ENCODE results near the gene GNL1. TPM values are rescaled to one million over a fixed set of nuclear protein-coding genes. Genes with fewer than 3 reads are reported as not detected.

GNL1 gene
- total RNA-seq (12.4 and 16.1 TPM in 2 replicates), polyA plus RNA-seq (33.9 and 44.2 TPM in 2 replicates)

- Histone ChIP-seq H3K9me3 (ENCODE audit: low read depth) (no peaks in the 10 kb centered on the region), H3K4me3 (peak within 1 kb of the TSS; percentile 73), H3K4me1 (ENCODE audit: low read depth) (peaks cover 13% of the 10 kb centered on the region), H3K36me3 (peaks cover 23% of the 10 kb centered on the region), H3K27ac (peak within 1 kb of the TSS; percentile 87), H3K27me3 (no peaks in the 10 kb centered on the region)
- TF ChIP-seq CTCF (IDR thresholded peaks at IDR 0.05; ENCODE audit: low read depth, low read length), result no peak
- DNase-seq (ENCODE audit: low read depth in 1 of 2, low spot score in 1 of 2), result peak; percentile 94
These were observed at the start of gene GNL1 for GRCh38 chr6:30556066-30556905. Gene GNL1 (minus strand): TSS chr6:30556489. CDS start chr6:30556203, 286 bp downstream.

DNA sequence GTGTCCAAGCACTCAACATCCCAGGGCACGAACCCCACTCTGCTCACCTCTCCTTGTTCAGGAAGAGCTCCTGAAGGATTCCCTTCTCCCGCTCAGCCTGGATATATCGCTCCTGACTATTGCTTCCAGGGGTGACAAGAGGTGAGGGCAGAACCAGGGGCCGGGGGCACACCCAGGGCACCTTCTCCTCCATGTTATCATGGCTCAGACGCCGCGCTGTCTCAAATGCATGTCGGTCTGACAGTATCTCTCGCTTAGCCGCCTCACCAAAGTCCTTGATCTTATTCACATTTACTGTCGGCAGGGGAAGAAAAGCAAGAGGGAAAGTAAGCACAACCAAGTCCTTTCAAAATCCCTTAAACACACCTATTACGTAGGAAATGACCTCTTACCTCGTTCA, 47.7 kb upstream of the GNL1 start:
- Histone ChIP-seq H3K27ac (peak overlapping the region; percentile 1), H3K27me3 (no peaks in the 10 kb centered on the region), H3K9me3 (ENCODE audit: low read depth) (no peaks in the 10 kb centered on the region), H3K4me3 (no peak overlapping the region), H3K36me3 (peaks cover 74% of the 10 kb centered on the region), H3K4me1 (ENCODE audit: low read depth) (no peaks in the 10 kb centered on the region)
- no peak for DNase-seq (ENCODE audit: low read depth in 1 of 2, low spot score in 1 of 2)
- TF ChIP-seq CTCF (IDR thresholded peaks at IDR 0.05; ENCODE audit: low read depth, low read length), result no peak

GRCh38 chr6:30601815-30602641, 45.7 kb upstream of the GNL1 start:
- TF ChIP-seq CTCF (IDR thresholded peaks at IDR 0.05; ENCODE audit: low read depth, low read length), result no peak
- H3K4me1 ChIP-seq (ENCODE audit: low read depth), result no peaks in the 10 kb centered on the region
- no peaks in the 10 kb centered on the region for H3K9me3 ChIP-seq (ENCODE audit: low read depth)
- no peaks in the 10 kb centered on the region for H3K27me3 ChIP-seq
- no peak overlapping the region for H3K27ac ChIP-seq
- no peak for DNase-seq (ENCODE audit: low read depth in 1 of 2, low spot score in 1 of 2)
- H3K36me3 ChIP-seq, result peaks cover 59% of the 10 kb centered on the region
- no peak overlapping the region for H3K4me3 ChIP-seq

DNA sequence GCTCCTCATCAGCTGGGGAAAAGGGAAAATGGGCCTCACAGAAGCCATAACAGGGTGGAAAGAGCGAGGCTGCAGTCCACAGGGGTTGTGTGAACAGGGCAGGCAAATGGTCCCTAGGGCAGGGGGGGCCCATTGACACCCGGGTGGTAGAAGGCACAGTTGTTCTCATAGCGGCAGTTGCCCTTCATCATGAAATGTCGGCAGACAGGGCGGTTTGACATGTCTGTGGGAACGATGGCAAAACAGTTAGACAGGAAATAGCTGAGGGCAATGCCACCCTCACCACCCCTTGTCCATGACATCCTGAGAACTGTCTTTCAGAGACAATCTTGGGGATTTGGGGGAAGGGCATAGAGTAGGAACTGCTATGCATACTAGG, 45.1 kb upstream of the GNL1 start:
- peak overlapping the region; percentile 59 for H3K27ac ChIP-seq
- peaks cover 53% of the 10 kb centered on the region for H3K36me3 ChIP-seq
- TF ChIP-seq CTCF (IDR thresholded peaks at IDR 0.05; ENCODE audit: low read depth, low read length), result no peak
- no peaks in the 10 kb centered on the region for H3K4me1 ChIP-seq (ENCODE audit: low read depth)
- DNase-seq (ENCODE audit: low read depth in 1 of 2, low spot score in 1 of 2), result no peak
- no peaks in the 10 kb centered on the region for H3K9me3 ChIP-seq (ENCODE audit: low read depth)
- no peak overlapping the region for H3K4me3 ChIP-seq
- no peaks in the 10 kb centered on the region for H3K27me3 ChIP-seq

DNA sequence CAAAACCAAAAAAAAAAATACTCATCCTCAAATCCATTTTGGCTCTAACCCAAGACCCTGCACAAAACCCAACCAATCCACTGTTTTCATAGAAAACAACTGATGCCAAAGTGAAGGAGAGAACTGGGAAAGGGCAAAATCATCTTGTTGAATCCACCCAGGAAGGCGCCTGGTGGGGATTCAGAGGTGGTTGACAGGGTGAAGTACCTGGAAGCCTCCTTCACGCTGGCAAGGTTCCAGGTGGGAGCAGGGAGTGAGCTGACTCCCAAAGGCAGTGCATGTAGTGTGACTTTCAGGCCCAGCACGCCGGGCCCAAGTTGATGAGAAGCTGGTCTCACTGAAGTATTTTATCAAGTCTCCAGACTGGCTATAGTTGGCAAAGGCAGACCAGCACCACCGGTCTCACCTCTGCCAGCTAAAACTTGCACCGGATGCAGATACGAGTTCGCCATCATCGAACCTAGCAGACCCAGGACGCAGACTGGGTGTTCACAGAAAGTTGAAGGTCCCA, 44.2 kb upstream of the GNL1 start:
- no peak for TF ChIP-seq CTCF (IDR thresholded peaks at IDR 0.05; ENCODE audit: low read depth, low read length)
- peak overlapping the region; percentile 59 for H3K27ac ChIP-seq
- peaks cover 45% of the 10 kb centered on the region for H3K36me3 ChIP-seq
- H3K9me3 ChIP-seq (ENCODE audit: low read depth), result no peaks in the 10 kb centered on the region
- peak in 1 of 2 donors; percentile 68 for DNase-seq (ENCODE audit: low read depth in 1 of 2, low spot score in 1 of 2)
- no peak overlapping the region for H3K4me3 ChIP-seq
- H3K4me1 ChIP-seq (ENCODE audit: low read depth), result no peaks in the 10 kb centered on the region
- H3K27me3 ChIP-seq, result no peaks in the 10 kb centered on the region
